Cerebellar cortex (tissue), 1 donor: Measurements from ENCODE around the gene NIN.

ENCODE experiments used
- DNase-seq: peaks from one replicate; pipeline ENCODE4 v3.0.0-alpha.2; 2015; ENCODE audit warnings: low spot score

The NIN gene

DNA sequence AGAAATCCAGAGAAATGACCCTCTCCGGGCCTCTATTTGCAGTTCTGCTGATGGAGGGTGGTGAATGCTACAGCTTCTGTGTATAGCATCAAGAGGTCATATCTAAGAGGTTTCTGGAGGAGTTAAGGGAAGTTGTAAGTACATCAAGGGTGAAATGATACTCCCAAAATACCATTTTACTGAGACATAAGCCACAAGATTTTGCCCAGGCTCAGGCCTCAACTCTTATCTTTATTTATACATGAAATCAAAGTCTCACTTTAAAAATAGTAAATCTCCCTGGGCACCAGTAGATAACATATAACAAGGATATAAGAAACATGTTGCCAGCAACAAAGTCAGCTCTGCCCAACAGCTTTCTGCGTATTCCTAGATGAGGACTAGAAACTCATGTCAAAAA lies 40.4 kb downstream of the NIN start:
- no peak for DNase-seq

DNA sequence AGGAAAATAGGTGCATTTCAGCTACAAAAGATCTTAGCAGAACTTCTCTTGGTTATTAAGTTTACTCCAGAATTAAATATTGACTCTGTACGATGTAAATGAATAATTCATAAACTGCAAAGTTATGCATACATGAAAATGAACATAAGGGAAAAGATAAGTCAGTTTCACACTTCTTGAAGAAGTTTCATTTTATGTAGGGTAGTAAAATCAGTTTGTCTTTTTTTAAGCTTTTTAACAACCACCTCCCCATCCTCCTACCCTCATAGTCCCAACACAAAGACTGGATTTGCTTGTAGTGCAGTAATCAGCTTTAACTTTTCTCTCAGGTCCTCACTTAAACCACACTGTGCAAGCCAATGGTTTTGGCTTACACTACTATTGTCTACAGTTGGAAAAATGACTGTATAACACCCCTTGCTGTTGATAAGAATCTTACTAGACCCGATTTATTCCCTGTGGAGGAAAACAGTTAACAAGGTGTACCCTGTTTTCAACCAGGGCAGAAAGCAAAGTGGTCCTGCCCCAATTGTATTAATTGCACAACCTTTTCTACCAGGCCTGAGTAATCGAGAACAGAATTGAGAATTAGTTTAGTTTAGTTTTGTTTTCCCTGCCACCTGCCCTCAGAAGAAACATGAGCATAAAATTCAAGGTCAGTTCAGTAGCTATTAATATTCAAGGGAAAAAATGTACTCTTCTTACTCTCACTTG lies 44.1 kb downstream of the NIN start:
- no peak for DNase-seq

GRCh38 chr14:50785457-50786063 lies 45.4 kb downstream of the NIN start:
- no peak for DNase-seq

DNA sequence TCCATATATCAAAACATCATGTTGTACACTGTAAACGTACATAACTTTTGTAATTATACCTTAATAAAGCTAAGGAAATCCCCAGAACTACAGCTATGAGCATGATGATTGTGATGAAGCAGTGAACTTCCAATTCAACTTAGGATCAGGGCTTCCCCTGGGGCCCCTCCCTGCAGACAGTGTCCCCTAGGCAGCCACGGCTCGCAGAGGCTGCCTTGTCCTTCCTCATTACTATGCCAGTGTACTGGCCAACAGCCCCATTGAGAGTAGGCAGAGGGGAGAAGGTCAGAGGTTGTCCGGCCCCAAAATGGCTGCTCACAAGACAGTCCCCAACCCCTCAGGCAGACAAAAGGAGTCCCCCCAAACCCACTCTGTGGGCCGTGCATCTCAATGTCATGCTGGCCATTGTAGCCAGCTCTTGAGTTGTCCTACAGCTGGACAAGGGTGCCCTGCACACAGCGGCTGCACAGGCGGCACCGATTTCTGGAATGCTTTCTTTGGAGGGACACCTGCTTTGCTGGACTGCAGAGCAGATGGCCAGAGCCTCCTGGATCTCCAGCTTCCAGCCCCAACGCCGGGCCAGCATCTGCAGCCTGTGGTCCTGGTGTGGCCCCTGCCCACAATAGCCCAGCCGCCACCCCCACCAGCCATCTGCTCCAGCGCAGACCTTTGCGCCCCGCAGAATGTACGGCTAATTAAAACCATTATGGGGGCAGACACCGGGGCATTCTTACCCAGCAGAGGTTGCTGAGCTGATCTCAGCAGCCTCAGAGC lies 46.1 kb downstream of the NIN start:
- DNase-seq = no peak

DNA sequence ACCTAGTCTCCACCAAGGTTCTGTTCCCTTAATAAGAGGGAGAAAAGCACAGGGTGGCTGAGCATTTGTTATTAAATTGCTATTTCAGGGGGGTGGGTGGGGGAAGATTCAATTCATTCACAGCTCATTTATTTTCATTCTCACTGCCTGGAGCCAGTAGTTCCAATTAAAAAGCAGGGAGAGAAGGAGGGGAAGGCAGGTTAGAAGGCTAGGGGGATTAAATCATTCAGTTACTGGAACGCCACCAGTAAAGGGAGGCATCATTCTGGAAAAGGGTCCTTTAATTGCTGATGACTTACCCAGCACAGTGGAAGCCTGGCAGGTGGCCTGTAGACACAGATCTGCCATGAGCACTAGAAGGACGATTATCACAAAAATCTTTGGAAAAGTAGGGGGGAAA lies 47.4 kb downstream of the NIN start:
- DNase-seq = no peak

DNA sequence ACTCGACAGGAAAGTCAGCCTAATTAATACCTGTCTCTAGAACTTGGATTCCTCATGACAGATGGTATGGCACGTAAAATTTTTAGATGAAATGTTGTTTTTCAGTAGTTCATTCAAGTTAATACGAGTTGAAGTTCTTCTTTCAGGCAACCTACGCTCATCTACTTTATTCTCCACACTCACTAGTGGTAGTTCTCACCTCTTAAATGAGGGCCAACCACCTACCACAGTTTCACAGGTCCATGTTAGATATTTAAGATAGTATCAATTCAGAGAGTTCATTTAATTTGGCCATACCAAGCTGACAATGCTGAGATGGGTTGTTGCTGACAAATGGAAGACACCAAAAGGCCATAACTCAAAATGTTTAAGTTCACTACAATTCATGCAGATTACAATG lies 50.6 kb downstream of the NIN start:
- DNase-seq = no peak

DNA sequence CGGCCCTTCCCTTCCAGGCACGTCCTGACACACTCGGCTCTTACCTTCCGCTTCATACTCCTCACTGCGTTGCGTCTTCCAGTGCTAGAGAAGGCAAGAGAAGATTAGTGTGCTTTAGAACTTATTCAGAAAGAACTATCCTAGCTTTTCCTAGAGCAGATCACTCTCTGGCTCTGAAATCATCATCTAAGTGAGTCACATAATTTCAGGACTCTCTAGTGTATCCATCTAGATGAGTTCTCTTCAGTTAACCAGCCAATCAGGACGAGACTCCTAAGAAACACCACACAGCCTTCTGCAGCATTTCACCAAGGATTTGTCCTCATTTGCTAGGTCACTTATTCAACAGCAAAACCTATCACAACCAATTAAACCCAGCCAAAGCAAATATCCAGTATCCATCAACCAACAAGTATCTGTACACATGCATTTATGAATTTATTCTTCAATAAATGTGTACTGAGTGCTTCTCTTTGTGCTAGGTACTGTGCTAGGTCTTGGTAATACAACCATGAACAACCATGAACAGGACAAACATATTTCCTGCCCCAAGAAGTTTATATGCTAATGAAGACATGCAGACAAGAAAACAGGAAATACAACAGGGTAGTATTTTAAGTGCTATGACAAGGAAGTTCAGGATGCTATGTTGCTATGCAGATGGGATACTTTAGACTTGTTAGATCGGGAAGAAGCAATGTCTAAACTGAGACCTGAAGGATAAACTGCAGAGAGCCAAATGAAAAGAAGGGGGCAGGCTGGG lies 52.1 kb downstream of the NIN start:
- DNase-seq = no peak

GRCh38 chr14:50776522-50776921 lies 54.4 kb downstream of the NIN start:
- DNase-seq = no peak

GRCh38 chr14:50775357-50775756 lies 55.6 kb downstream of the NIN start:
- no peak for DNase-seq

DNA sequence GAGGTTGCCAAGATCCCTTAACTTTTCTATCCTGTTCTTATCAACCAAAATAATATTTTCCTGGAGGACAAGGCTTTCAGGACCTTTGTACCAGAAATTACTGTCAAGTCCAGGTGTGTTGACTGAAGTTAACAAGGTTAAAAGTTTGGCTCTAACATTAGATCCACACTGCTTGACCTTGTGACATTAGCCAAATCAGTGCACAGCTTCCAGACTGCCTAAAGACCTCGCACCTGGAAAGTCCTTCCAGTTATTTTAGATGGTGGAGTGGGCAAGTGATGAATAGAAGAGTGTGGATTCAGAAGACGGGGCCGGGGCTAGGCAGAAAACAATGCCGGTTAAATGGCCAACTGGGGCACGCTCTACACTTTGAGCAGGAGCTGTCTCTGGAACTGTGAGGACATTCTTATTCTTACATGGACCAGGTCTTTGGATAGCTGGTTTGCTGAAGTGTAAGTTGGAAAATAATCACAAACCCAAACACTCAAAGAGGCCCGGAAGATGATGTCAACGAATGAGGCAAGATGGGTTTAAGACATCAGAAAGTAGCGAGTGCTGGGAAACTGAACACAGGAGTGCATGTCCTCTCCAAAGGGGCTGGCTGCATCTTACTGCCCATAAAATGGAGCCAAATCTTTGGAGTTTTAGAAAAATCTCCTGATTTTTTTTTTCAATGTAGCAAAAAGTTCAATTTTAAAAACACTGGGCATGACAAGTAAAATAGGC lies 56.3 kb downstream of the NIN start:
- DNase-seq = no peak

GRCh38 chr14:50773632-50774541 lies 57.1 kb downstream of the NIN start:
- peak; percentile 54 for DNase-seq

DNA sequence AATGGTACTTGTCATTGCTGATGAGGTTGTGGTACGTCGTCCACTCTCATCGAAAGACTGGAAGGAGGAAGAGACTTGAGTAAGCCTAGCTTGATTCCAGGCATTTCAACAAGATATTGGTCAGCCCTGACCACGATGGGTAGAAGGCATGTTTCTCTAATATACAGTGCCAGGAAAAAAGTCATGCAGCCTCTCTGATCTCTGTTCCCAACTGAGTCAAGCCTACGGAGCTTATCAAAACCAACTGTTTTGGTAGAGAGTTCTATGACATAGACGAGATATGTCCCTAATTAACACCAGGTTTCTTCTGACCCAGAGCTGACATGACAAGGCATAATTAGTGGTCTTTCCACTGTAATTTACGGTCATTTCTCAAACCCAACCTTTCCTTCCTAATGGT lies 58.5 kb downstream of the NIN start:
- no peak for DNase-seq

GRCh38 chr14:50770586-50770985 lies 60.4 kb downstream of the NIN start:
- no peak for DNase-seq

- DNase-seq = no peak
Observed at GRCh38 chr14:50769863-50770500, 61.0 kb downstream of the NIN start.

DNA sequence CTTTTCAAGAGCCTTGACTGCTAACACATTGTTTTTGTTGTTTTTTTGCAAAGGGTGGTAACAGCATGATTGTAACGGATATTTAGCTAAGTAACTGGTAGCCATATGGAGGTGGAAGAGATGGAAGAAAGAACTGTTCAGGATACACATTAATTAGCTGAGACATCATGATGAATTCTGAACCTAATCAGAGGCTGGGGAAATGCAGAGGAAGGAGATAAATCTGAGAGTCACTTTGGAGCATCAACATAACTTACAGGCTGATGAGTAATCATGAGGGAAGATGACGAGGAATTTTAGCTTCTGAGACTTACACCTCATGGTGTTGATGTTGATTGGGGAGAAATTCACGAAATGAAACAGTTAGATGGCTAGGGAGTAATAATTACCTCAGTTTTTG lies 62.3 kb downstream of the NIN start:
- DNase-seq = no peak

GRCh38 chr14:50766338-50766886 lies 64.5 kb downstream of the NIN start:
- DNase-seq = no peak

- DNase-seq = no peak
Observed at GRCh38 chr14:50763382-50764007, 67.5 kb downstream of the NIN start.

GRCh38 chr14:50762931-50763300 lies 68.0 kb downstream of the NIN start:
- no peak for DNase-seq
